ENCODE data around the gene CCDC51. TPM values are rescaled to one million over a fixed set of nuclear protein-coding genes. Genes with fewer than 3 reads are reported as not detected.
"Not testable (repeated sequence)": the region's sequence is repeated elsewhere in the genome, so short reads cannot be mapped to it uniquely, and the experiment has no call there.

The CCDC51 gene
- total and polyA plus RNA-seq, 9 of the 15 experiments (the other 6 are each of a cell fraction or from before 2014, with no cell fraction given): 6.5 to 18.6 (median 15.7) TPM

DNA sequence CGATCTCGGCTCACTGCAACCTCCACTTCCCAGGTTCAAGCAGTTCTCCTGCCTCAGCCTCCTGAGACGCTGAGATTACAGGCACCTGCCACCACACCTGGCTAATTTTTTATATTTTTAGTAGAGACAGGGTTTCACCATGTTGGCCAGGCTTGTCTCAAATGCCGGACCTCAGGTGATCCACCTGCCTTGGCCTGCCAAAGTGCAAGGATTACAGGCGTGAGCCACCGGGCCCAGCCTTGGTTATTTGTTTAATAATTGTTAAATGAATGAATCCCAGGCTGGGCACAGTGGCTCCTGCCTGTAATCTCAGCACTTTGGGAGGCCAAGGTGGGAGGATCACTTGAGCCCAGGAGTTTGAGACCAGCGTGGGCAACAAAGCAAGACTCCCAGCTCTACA lies 21.8 kb upstream of the CCDC51 start:
- Histone ChIP-seq H3K36me3 (ENCODE audit: control insufficient read depth, insufficient read depth, low read length) (peaks cover 48% of the 10 kb centered on the region), H3K4me1 (replicated peaks in 1 of 2; ENCODE audit: control insufficient read depth in 2 of 2, insufficient read depth in 2 of 2, low read length in 2 of 2) (peaks cover 6 to 23% of the 10 kb centered on the region in 2 experiments)
- H3K4me2 ChIP-seq (ENCODE audit: insufficient read depth, low read length); DNase-seq (ENCODE audit: extremely low read depth in 1 of 4, low spot score in 3 of 4); FAIRE-seq; H3K9me1 ChIP-seq (ENCODE audit: control insufficient read depth, insufficient read depth, low read length); H3K9me3 ChIP-seq (replicated peaks; ENCODE audit: control insufficient read depth, insufficient read depth, low read depth, low read length); H3K9ac ChIP-seq (ENCODE audit: insufficient read depth in 1 of 2, low read depth in 2 of 2, low read length in 2 of 2); BruUV-seq (replicated peaks); H3K27ac ChIP-seq (ENCODE audit: extremely low read depth, low read depth, low read length); ATAC-seq; intact Hi-C loops (cut with micrococcal nuclease); in situ Hi-C loops (cut with MboI); H3K27me3 ChIP-seq (ENCODE audit: control insufficient read depth in 2 of 2, insufficient read depth in 2 of 2, low read length in 2 of 2); H2AFZ ChIP-seq (ENCODE audit: low read depth, low read length); H3K79me2 ChIP-seq (ENCODE audit: control insufficient read depth, insufficient read depth, low read length); H4K20me1 ChIP-seq (replicated peaks; ENCODE audit: control insufficient read depth, insufficient read depth, low read length); H3K4me3 ChIP-seq: not testable (repeated sequence)
- WGBS (ENCODE audit: insufficient coverage, low coverage, missing lambda C conversion rate): 82% methylated on average over 6 of the region's 7 CpGs
- ChIA-PET CTCF (ENCODE audit: low intra/inter-chr PET ratio) (interaction anchor here (0.7 kb wide), 1 partner anchor 62 kb away, joined by 3 read pairs; no protein-coding TSS in a partner anchor), POLR2A (interaction anchor here (1.1 to 1.7 kb wide), 2 partner anchors 11 to 15 kb away, joined by 4 to 5 read pairs; partner anchors contain the start of gene ATRIP)

DNA sequence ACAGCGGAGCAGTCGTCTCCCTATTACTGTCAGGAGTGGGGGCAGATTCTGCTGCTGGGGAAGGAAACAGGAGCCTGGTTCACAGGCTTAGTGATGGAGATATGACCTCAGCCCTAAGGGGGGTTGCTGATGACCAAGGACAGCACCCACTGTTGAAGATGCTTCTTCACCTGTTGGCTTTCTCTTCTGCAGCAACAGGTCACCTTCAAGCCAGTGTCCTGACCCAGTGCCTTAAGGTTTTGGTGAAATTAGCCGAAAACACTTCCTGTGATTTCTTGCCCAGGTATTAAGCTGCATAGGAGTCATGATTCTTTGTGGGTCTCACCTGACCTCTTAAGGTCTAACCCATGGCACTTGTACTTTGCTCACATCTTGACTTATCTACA lies 20.6 kb upstream of the CCDC51 start:
- no peak overlapping the region for H3K4me2 ChIP-seq (ENCODE audit: insufficient read depth, low read length)
- in situ Hi-C loops (cut with MboI): no loop called here
- BruUV-seq (replicated peaks): no TSS peak
- no peaks in the 10 kb centered on the region for H3K27me3 ChIP-seq (ENCODE audit: control insufficient read depth in 2 of 2, insufficient read depth in 2 of 2, low read length in 2 of 2)
- no peaks in the 10 kb centered on the region; the same call in 1 of the 2 replicates for H4K20me1 ChIP-seq (replicated peaks; ENCODE audit: control insufficient read depth, insufficient read depth, low read length)
- WGBS (ENCODE audit: insufficient coverage, low coverage, missing lambda C conversion rate): no CpG with 5 or more reads among the region's 3 CpGs
- TF ChIP-seq MBD2 (IDR thresholded peaks at IDR 0.05; ENCODE audit: borderline replicate concordance, low read depth) (no peak), NCOA1 (IDR thresholded peaks at IDR 0.05; ENCODE audit: low read depth) (no peak), ZZZ3 (IDR thresholded peaks at IDR 0.05) (no peak), RBFOX2 (IDR thresholded peaks at IDR 0.05; ENCODE audit: low read depth, low read length) (no peak), KLF16 (IDR thresholded peaks at IDR 0.05) (no peak), KAT8 (IDR thresholded peaks at IDR 0.05; ENCODE audit: low read depth) (no peak), ZNF282 (CRISPR knock-in tag; IDR thresholded peaks at IDR 0.05) (no peak)
- no peak overlapping the region for H2AFZ ChIP-seq (ENCODE audit: low read depth, low read length)
- ChIA-PET POLR2A (interaction anchor here (0.7 kb wide), 1 partner anchor 21 kb away, joined by 3 read pairs; no protein-coding TSS in a partner anchor), CTCF (ENCODE audit: low intra/inter-chr PET ratio) (no interaction called here)
- FAIRE-seq (no peak), ATAC-seq (no peak), DNase-seq (ENCODE audit: extremely low read depth in 1 of 4, low spot score in 3 of 4) (no peak)
- no peak overlapping the region for H3K27ac ChIP-seq (ENCODE audit: extremely low read depth, low read depth, low read length)
- no peaks in the 10 kb centered on the region for H3K9me3 ChIP-seq (replicated peaks; ENCODE audit: control insufficient read depth, insufficient read depth, low read depth, low read length)
- no peak overlapping the region for H3K9ac ChIP-seq (ENCODE audit: insufficient read depth in 1 of 2, low read depth in 2 of 2, low read length in 2 of 2)
- intact Hi-C loops (cut with micrococcal nuclease): no loop called here
- H3K4me3 ChIP-seq: no peak overlapping the region
- H3K4me1 ChIP-seq (replicated peaks in 1 of 2; ENCODE audit: control insufficient read depth in 2 of 2, insufficient read depth in 2 of 2, low read length in 2 of 2): peaks cover 0 to 10% of the 10 kb centered on the region in 2 experiments; a peak in 3 of 5 replicates
- H3K79me2 ChIP-seq (ENCODE audit: control insufficient read depth, insufficient read depth, low read length): no peaks in the 10 kb centered on the region
- H3K36me3 ChIP-seq (ENCODE audit: control insufficient read depth, insufficient read depth, low read length): peaks cover 45% of the 10 kb centered on the region
- no peaks in the 10 kb centered on the region for H3K9me1 ChIP-seq (ENCODE audit: control insufficient read depth, insufficient read depth, low read length)

Data from K562 (cell line).